ENCODE measurements around the gene EBI3. TPM values are rescaled to one million over a fixed set of nuclear protein-coding genes. Genes with fewer than 3 reads are reported as not detected.

EBI3 gene
- total and polyA plus RNA-seq, 9 donors, result 0.58 to 6.6 (median 1.2) TPM; not detected in 1

DNA sequence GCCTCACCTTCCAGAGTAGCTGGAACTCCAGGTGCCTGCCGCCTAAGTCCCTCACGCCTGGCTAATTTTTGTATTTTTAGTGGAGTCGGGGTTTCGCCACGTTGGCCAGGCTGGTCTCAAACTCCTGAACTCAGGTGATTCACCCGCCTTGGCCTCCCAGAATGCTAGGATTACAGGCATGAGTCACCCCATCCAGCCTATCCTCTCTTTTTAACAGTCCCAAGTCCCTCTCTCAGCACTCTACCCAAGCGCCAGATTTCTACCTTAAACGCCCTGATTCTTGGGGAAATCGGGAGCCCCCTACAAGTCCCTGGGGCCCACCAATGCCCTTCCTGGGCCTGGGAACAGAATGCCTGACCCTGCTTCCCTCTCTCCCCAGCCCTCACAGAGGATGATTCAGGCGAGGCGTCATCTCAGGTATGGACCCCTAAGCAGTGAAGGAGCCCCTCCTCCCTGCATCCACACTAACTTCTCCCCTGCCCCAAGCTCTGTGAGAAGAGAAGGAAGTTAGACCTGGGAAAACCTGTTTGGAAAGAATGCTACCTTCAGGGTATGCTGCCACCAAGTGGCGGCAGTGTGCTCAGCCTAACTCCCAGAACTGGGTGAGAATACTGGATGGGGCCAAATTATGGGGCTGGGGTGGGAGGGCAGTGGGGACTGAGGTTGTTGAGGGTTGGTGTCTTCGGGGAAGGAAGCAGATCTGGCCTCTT is 20.8 kb upstream of the EBI3 start:
- Histone ChIP-seq H3K27me3 (no peaks in the 10 kb centered on the region), H3K4me3 (no peak overlapping the region), H3K4me1 (ENCODE audit: insufficient read depth) (no peaks in the 10 kb centered on the region), H3K27ac (no peak overlapping the region), H3K9me3 (no peaks in the 10 kb centered on the region), H3K36me3 (no peaks in the 10 kb centered on the region)
- TF ChIP-seq POLR2A (IDR thresholded peaks at IDR 0.05), result no peak
- no peak for TF ChIP-seq CTCF (IDR thresholded peaks at IDR 0.05)
- no peak for TF ChIP-seq EP300 (IDR thresholded peaks at IDR 0.05)
- intact Hi-C loops (cut with DNase I), result loop anchor here in 2 of 4 donors (10.0 kb wide), 2 partner anchors 224 to 544 kb away; partner anchors contain the start of gene EEF2 (in 1 of the 2)
- 76 to 79% (median 79%) methylated on average over 13 of the region's 13 CpGs for WGBS, 3 donors
- DNase-seq, result no peak

DNA sequence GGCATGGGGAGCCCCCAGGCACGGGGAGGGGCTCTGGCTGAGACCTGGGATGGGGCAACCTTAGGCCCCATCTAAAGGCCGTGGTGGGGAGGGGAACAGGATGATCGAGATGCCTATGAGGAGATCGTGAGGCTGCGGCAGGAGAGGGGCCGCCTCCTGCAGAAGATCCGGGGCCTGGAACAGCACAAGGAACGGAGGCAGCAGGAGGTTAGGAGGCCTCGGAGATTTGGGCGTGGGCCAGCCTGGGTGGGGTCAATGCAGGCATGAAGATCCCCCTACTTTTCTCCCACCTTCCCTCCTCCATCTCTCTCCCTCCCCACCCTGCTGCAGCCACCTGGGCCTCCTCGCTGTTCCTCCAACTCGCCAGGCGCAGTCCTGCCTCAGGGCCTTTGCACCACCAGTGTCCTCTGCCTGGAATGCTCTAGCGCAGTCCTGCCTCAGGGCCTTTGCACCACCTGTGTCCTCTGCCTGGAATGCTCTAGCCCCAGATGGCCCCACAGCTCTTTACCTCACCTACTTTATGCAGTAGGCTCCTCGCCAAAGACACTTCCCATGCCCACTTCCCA is 19.1 kb upstream of the EBI3 start:
- Histone ChIP-seq H3K27ac (no peak overlapping the region), H3K36me3 (no peaks in the 10 kb centered on the region), H3K9me3 (no peaks in the 10 kb centered on the region), H3K27me3 (no peaks in the 10 kb centered on the region), H3K4me1 (ENCODE audit: insufficient read depth) (no peaks in the 10 kb centered on the region), H3K4me3 (no peak overlapping the region)
- intact Hi-C loops (cut with DNase I), result no loop called here
- DNase-seq, result no peak
- TF ChIP-seq CTCF (IDR thresholded peaks at IDR 0.05) (no peak), EP300 (IDR thresholded peaks at IDR 0.05) (no peak), POLR2A (IDR thresholded peaks at IDR 0.05) (no peak)
- 75 to 81% (median 78%) methylated on average over 15 of the region's 15 CpGs for WGBS, 3 donors

DNA sequence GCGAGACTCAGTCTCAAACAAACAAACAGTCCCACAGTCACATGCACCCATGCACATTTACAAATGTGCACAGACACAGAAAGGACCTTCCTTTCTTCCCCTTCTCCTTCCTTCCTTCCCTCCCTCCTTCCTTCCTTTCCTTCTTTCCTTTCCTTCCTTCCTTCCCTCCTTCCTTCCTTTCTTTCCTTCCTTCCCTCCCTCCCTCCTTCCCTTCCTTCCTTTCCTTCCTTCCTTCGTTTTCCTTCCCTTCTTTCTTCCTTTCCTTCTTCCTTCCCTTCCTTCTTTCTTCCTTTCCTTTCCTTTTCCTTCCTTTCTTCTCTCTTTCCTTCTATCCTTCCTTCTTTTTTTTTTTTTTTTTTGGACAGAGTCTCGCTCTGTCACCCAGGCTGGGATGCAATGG is 16.2 kb upstream of the EBI3 start:
- no peak for DNase-seq
- Histone ChIP-seq H3K36me3 (no peaks in the 10 kb centered on the region), H3K27ac (no peak overlapping the region), H3K4me1 (ENCODE audit: insufficient read depth) (no peaks in the 10 kb centered on the region), H3K9me3 (no peaks in the 10 kb centered on the region), H3K27me3 (no peaks in the 10 kb centered on the region), H3K4me3 (no peak overlapping the region)
- TF ChIP-seq EP300 (IDR thresholded peaks at IDR 0.05) (no peak), CTCF (IDR thresholded peaks at IDR 0.05) (no peak)
- intact Hi-C loops (cut with DNase I), result no loop called here
- WGBS, 3 donors, result 78 to 83% (median 81%) methylated on average over 3 of the region's 3 CpGs

- WGBS, 3 donors, result 19 to 27% (median 23%) methylated on average over 10 of the region's 10 CpGs
- TF ChIP-seq CTCF (IDR thresholded peaks at IDR 0.05) (no peak), EP300 (IDR thresholded peaks at IDR 0.05) (no peak), POLR2A (IDR thresholded peaks at IDR 0.05) (no peak)
- H3K4me3 ChIP-seq, result no peak overlapping the region
- H3K27me3 ChIP-seq, result no peaks in the 10 kb centered on the region
- H3K36me3 ChIP-seq, result no peaks in the 10 kb centered on the region
- no peaks in the 10 kb centered on the region for H3K4me1 ChIP-seq (ENCODE audit: insufficient read depth)
- no peak overlapping the region for H3K27ac ChIP-seq
- no peak for DNase-seq
- intact Hi-C loops (cut with DNase I), result no loop called here
- no peaks in the 10 kb centered on the region for H3K9me3 ChIP-seq
These were observed 13.5 kb upstream of the EBI3 start for GRCh38 chr19:4215807-4216206.
